ENCODE results near the gene CDC20. TPM values are rescaled to one million over a fixed set of nuclear protein-coding genes. Genes with fewer than 3 reads are reported as not detected.

Gene CDC20
- total and polyA plus RNA-seq, 2 donors (not counting 1 experiment from before 2014, with no cell fraction given) = 16.7 to 24.1 TPM

GRCh38 chr1:43351421-43352350 is 7.1 kb upstream of the CDC20 start:
- Histone ChIP-seq H3K27ac (ENCODE audit: insufficient read depth, low read length) (no peak overlapping the region), H3K9me3 (ENCODE audit: control insufficient read depth, insufficient read depth, low read depth, low read length) (no peaks in the 10 kb centered on the region), H3K4me2 (ENCODE audit: extremely low read depth, insufficient read depth, low read length) (no peak overlapping the region), H3K4me3 (replicated peaks in 1 of 4; ENCODE audit: control extremely low read depth in 1 of 4, insufficient read depth in 1 of 4, low read depth in 3 of 4, low read length in 4 of 4) (no peak overlapping the region), H3K4me1 (ENCODE audit: control insufficient read depth, extremely low read depth, insufficient read depth, low read length) (peaks cover 2% of the 10 kb centered on the region), H2AFZ (ENCODE audit: low read length) (no peak overlapping the region), H4K20me1 (ENCODE audit: control insufficient read depth, extremely low read depth, insufficient read depth, low read length) (no peaks in the 10 kb centered on the region), H3K36me3 (ENCODE audit: control insufficient read depth, insufficient read depth, low read length) (no peaks in the 10 kb centered on the region), H3K79me2 (ENCODE audit: control insufficient read depth, insufficient read depth, low read length) (no peaks in the 10 kb centered on the region), H3K27me3 (ENCODE audit: control insufficient read depth, insufficient read depth, low read length) (peaks cover 9% of the 10 kb centered on the region), H3K9ac (ENCODE audit: insufficient read depth, low read length) (no peak overlapping the region)
- no peak for TF ChIP-seq EZH2 (IDR thresholded peaks at IDR 0.05; ENCODE audit: low read length, missing control alignments)
- TF ChIP-seq, protein P1, sequence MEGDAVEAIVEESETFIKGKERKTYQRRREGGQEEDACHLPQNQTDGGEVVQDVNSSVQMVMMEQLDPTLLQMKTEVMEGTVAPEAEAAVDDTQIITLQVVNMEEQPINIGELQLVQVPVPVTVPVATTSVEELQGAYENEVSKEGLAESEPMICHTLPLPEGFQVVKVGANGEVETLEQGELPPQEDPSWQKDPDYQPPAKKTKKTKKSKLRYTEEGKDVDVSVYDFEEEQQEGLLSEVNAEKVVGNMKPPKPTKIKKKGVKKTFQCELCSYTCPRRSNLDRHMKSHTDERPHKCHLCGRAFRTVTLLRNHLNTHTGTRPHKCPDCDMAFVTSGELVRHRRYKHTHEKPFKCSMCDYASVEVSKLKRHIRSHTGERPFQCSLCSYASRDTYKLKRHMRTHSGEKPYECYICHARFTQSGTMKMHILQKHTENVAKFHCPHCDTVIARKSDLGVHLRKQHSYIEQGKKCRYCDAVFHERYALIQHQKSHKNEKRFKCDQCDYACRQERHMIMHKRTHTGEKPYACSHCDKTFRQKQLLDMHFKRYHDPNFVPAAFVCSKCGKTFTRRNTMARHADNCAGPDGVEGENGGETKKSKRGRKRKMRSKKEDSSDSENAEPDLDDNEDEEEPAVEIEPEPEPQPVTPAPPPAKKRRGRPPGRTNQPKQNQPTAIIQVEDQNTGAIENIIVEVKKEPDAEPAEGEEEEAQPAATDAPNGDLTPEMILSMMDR (conservative IDR thresholded peaks at IDR 0.05 in 1 of 2, IDR thresholded peaks at IDR 0.05 in 1 of 2; ENCODE audit: low read depth in 1 of 2, low read length in 2 of 2) = no peak
- DNase-seq (ENCODE audit: low read depth in 2 of 2) = no peak

DNA sequence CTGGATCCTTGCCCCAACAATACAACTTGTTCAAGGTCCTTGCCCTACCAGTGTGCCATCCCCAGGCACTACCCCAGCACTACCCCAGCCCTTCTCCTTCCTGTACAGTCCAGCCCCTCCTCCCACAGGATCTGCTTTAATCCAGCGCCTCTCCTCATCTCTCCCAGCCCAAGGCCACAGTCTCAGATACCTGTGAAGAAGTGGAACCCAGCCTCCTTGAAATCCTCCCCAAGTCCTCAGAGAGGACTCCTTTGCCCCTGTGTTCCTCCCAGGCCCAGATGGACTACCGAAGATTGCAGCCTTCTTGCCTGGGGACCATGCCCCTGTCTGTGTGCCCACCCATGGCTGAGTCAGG is 6.5 kb upstream of the CDC20 start:
- Histone ChIP-seq H3K36me3 (ENCODE audit: control insufficient read depth, insufficient read depth, low read length) (no peaks in the 10 kb centered on the region), H3K4me3 (replicated peaks in 1 of 4; ENCODE audit: control extremely low read depth in 1 of 4, insufficient read depth in 1 of 4, low read depth in 3 of 4, low read length in 4 of 4) (no peak overlapping the region), H3K4me2 (ENCODE audit: extremely low read depth, insufficient read depth, low read length) (no peak overlapping the region), H2AFZ (ENCODE audit: low read length) (no peak overlapping the region), H3K9me3 (ENCODE audit: control insufficient read depth, insufficient read depth, low read depth, low read length) (no peaks in the 10 kb centered on the region), H3K79me2 (ENCODE audit: control insufficient read depth, insufficient read depth, low read length) (no peaks in the 10 kb centered on the region), H3K27ac (ENCODE audit: insufficient read depth, low read length) (no peak overlapping the region), H3K9ac (ENCODE audit: insufficient read depth, low read length) (no peak overlapping the region), H3K27me3 (ENCODE audit: control insufficient read depth, insufficient read depth, low read length) (peaks cover 9% of the 10 kb centered on the region), H4K20me1 (ENCODE audit: control insufficient read depth, extremely low read depth, insufficient read depth, low read length) (no peaks in the 10 kb centered on the region), H3K4me1 (ENCODE audit: control insufficient read depth, extremely low read depth, insufficient read depth, low read length) (peaks cover 2% of the 10 kb centered on the region)
- no peak for DNase-seq (ENCODE audit: low read depth in 2 of 2)
- no peak for TF ChIP-seq EZH2 (IDR thresholded peaks at IDR 0.05; ENCODE audit: low read length, missing control alignments)
- TF ChIP-seq, protein P1 (conservative IDR thresholded peaks at IDR 0.05 in 1 of 2, IDR thresholded peaks at IDR 0.05 in 1 of 2; ENCODE audit: low read depth in 1 of 2, low read length in 2 of 2) = no peak

DNA sequence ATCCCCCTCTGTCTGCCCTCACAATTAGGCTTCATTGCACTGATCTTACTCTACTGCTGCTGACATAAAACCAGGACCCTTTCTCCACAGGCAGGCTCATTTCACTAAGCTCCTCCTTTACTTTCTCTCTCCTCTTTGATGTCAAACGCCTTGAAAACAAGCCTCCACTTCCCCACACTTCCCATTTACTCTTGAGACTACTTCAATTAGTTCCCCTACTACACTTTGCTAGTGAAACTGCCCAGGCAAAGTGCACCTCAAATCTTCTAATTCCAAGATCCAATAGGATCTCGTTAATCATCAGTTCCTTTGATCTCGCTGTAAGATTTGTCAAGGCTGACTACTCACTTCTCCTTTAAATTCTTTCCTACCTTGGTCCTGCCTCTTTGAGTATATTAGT is 5.9 kb upstream of the CDC20 start:
- H3K9ac ChIP-seq (ENCODE audit: insufficient read depth, low read length) = no peak overlapping the region
- H3K79me2 ChIP-seq (ENCODE audit: control insufficient read depth, insufficient read depth, low read length) = no peaks in the 10 kb centered on the region
- H4K20me1 ChIP-seq (ENCODE audit: control insufficient read depth, extremely low read depth, insufficient read depth, low read length) = no peaks in the 10 kb centered on the region
- no peak overlapping the region for H3K4me3 ChIP-seq (replicated peaks in 1 of 4; ENCODE audit: control extremely low read depth in 1 of 4, insufficient read depth in 1 of 4, low read depth in 3 of 4, low read length in 4 of 4)
- peaks cover 4% of the 10 kb centered on the region for H3K4me1 ChIP-seq (ENCODE audit: control insufficient read depth, extremely low read depth, insufficient read depth, low read length)
- no peak for DNase-seq (ENCODE audit: low read depth in 2 of 2)
- no peaks in the 10 kb centered on the region for H3K36me3 ChIP-seq (ENCODE audit: control insufficient read depth, insufficient read depth, low read length)
- peaks cover 7% of the 10 kb centered on the region for H3K27me3 ChIP-seq (ENCODE audit: control insufficient read depth, insufficient read depth, low read length)
- no peak for TF ChIP-seq EZH2 (IDR thresholded peaks at IDR 0.05; ENCODE audit: low read length, missing control alignments)
- TF ChIP-seq, protein P1 (conservative IDR thresholded peaks at IDR 0.05 in 1 of 2, IDR thresholded peaks at IDR 0.05 in 1 of 2; ENCODE audit: low read depth in 1 of 2, low read length in 2 of 2) = no peak
- H3K9me3 ChIP-seq (ENCODE audit: control insufficient read depth, insufficient read depth, low read depth, low read length) = no peaks in the 10 kb centered on the region
- no peak overlapping the region for H3K4me2 ChIP-seq (ENCODE audit: extremely low read depth, insufficient read depth, low read length)
- no peak overlapping the region for H2AFZ ChIP-seq (ENCODE audit: low read length)
- H3K27ac ChIP-seq (ENCODE audit: insufficient read depth, low read length) = no peak overlapping the region

Data from fibroblast of lung (primary cell).